Activated CD4-positive, CD25-positive, alpha-beta regulatory T cell treated with anti-CD3 and anti-CD28 coated beads, Interleukin-2, amount 50 U/mL, for 24 hours (primary cell): ENCODE data around the gene PCGF3.

Source experiments
- ATAC-seq, 2 donors: fragments of 150-1000 bp; cut with Tn5 transposase; one replicate each; pipeline ENCODE4 v1.10.0; 2021; ENCODE audit warnings: mild to moderate bottlenecking in 1 of 2, moderate library complexity in 1 of 2

The PCGF3 gene

DNA sequence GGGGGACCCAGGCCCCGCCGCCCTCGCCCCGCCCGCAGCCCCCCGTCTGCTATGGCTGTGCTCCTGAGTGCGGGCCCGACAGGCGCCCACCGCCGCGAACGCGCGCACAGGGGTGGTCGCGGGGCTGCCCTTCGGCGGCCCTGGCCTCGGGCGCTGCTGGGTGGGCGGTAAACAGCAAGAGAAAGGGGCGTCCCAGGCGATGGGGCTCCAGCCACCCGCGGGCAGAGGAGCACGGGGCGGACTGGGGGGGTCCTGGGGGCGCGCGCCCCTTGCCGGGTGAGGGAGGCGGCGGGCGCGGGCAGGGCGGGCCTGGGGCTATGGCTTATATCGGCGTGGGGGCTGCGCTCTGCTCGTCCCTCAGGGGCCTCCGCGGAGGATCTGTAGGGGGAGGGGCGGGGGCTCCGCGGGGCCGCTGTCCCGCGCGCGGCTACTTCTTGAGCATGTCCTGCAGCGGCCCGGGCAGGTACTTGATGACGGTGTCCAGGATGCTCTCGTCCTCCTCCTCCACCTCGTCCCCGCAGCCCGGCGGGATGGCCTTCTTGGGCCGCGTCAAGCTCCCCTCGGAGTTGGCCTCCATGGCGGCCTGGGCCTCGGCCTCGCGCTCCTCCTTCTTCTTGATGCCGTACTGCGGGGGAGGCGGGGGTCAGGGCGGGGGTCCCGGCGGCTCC is 80.6 kb downstream of the PCGF3 start:
- no peak for ATAC-seq

GRCh38 chr4:786861-787300 is 81.2 kb downstream of the PCGF3 start:
- ATAC-seq, result no peak

GRCh38 chr4:787561-787981 is 81.9 kb downstream of the PCGF3 start:
- ATAC-seq, result no peak

GRCh38 chr4:788006-788635 is 82.5 kb downstream of the PCGF3 start:
- ATAC-seq, result no peak

- no peak for ATAC-seq
Observed at GRCh38 chr4:788636-789297, 83.1 kb downstream of the PCGF3 start.

DNA sequence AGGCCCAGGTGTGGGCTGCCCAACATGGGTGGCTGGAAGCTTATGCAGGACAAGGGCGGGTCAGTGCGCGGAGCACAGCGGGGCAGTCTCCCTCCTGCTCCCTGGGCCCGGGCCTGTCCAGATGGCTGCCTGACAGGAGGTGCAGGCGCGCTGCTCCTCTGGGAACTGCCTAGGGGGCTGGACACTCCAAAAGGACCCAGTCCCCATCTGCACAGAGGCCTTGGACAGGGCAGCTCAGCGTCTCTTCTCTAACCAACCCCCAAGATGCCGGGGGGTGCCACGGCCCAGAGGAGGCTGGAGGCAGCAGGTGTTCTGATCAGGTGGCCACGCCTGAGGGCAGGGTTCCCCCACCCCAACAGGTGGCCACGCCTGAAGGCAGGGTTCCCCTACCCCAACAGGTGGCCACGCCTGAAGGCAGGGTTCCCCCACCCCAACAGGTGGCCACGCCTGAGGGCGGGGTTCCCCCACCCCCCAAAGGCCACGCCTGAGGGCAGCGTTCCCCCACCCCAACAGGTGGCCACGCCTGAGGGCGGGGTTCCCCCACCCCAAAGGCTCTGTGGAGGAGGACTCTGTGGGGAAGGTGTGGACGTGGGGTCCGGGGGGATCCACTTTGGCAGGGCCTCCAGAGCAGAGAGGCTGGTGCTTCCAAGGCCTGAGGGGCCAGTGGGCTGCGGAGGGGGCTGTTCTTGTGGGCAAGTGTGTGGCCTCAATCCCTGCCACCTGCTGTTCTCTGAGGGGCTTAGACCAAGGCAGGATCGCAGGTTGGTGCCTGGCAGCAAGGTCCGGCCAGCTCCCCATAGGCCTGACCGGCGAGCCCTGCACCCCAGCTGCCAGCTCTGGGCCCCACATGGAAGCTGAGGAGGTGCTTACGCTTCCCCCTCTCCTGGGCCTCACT is 84.2 kb downstream of the PCGF3 start:
- ATAC-seq, result no peak

GRCh38 chr4:790466-790820 is 84.8 kb downstream of the PCGF3 start:
- ATAC-seq, result no peak

DNA sequence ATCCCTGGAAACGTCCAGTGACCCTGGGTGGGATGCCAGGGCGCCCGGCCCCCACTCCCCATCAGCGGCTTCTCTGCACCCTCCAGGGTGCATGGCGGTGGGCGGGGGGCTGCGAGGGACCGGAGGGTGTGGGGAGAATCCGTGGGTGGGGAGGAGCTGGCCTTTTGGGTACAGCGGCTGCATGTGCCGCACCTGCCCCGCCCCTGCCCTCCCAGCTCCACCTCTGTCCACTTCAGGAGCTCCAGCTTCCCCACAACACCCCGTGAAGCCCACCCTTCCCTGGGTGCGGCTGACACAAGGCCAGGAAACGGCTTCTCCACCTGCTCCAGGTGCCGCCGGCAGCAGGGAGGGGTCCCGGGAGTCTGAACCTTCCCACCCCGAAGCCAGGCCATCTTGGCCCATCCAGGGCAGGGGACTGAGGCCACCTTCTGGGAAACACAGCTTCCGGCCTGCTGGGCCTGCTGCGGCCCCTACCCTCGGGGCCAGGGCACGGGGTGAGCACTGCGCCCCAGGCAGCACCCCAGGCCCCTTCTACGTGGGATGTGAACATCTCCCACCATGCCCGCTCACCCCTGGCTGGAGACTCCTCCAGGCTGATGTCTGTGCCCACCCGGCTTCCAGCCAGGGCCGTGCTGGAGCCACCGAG is 85.7 kb downstream of the PCGF3 start:
- ATAC-seq, result no peak

- ATAC-seq, result peak; percentile 37 to 57
Observed at GRCh38 chr4:791898-792625, 86.4 kb downstream of the PCGF3 start.

DNA sequence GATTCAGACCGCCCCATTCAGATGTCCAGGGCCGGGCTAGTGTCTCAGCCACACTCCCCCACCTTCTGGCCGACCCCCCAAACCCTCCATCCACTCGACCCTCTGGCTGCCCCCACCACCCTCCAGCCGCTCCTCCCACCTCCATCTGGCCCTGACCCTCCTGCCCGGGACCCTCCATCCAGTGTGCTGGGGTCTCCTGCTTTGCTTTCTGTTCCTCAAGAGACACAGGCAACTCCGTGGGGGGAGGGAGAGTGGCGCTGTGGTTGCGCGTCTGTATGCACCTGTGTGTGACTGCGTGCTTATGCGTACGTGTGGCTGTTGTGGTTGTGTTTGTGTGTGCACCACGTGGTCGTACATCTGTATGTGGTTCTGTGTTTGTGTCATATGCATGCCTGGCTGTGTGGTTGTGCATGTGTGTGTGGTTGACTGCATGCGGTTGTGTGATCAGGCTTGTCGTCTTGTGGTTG is 87.0 kb downstream of the PCGF3 start:
- ATAC-seq, result peak; percentile 60 to 66

DNA sequence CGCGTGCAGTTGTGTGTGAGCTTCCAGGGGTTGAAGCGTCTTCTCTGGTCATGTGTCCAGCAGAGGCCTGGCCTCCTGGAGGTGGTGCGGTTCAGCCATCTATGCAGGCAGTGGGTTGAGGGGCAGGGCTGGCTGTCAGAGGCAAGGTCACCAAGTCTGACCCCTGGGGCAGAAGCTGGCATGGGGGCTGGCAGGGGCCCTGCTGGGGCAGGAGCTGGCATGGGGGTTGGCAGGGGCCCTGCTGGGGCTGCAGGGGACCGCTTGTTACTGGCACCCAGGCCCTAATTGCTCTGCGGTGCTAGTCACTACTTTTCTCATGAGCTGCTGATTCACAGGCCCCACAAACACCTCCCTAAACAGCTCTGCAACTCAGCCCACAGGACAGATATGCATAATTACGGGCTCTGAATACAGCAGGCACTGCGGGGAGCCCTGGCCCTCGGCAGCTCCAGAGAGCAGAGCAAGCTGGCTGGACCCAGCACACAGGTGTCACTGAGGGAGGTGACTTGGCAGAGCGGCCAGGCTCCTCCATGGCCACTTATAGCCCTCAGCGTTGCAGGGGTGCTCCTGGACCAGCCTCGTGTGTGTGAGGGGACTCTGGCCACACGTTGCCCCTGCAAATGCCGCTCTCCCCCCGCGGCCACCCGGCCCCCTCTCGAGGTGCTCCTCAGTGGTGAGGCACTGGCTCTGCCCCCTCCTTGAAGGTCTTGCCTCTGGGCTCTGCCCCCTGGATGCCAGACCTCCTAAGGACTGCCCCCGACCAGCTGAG is 87.6 kb downstream of the PCGF3 start:
- peak; percentile 33 to 39 for ATAC-seq

GRCh38 chr4:793941-794621 is 88.4 kb downstream of the PCGF3 start:
- no peak for ATAC-seq

DNA sequence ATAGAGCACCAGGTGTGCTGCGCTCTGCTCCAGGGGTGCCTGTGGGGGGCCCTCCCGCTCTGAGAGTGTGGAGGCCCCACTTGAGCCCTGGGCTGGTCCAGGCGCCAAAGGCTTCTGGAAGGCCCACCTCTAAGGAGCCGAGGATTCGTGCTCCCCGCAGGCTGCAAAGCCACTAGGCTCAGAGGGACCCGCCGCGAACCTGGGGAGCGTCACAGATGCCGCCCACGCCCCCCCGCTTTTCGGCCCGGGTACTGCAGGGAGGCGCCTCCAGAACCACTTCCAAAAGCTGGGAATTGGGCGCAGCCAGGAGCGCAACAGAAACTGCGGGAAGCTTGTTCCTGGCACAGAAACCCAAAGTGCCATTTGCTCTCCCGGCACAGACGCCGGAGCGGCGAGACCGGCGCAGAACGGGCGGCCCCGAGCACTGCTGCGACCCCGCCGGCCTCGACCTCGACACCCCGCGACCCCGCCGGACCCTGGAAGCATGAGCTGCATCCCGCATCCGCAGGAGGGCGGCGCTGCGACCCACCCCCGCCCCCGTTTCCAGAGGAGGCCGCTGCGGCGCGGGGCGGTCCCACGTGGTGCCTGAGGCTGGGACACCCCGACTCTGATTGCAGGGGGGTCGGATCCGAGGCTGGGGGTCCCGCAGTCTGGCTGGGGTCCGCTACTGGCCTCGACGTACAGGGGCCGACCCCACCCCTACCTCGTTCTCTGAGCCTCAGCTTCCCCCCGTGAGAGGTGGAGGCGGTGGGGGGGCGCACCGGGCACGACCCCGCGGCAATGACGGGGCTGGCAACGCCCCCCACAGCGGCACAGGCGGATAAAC is 89.5 kb downstream of the PCGF3 start:
- no peak for ATAC-seq

DNA sequence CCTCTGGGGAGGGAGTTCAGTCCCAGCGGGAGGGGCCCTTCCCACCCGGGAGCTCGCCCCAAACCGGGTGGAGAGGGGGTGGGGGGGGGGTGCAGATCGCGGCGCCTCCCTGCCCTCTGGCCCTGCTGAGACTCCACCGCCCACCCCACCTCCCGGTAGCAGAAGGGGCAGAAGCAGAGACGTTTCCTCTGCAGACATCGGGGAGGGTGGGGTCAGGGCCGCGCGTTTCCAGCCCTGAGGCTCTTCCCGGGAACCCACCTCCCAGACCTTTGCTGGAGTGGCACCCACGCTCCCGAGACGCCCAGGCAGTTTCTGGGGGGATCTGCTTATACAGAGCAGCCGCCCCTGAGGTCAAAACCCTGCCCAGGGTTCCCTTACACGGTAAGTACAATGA is 90.1 kb downstream of the PCGF3 start:
- no peak for ATAC-seq

DNA sequence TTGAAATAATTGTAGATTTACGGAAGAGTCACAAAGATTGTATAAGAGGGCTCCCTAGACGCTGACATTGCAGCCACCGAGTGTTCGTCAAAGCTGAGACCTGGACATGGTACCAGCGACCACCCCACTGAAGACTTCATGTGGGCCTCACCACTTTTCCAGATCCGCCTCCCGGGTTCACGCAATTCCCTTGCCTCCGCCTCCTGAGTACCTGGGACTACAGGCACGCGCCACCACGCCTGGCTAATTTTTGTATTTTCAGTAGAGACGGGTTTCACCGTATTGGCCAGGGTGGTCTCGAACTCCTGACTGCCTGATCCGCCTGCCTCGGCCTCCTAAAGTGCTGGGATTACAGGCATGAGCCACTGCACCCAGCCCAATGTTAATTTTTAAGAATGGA is 90.6 kb downstream of the PCGF3 start:
- ATAC-seq, result no peak

DNA sequence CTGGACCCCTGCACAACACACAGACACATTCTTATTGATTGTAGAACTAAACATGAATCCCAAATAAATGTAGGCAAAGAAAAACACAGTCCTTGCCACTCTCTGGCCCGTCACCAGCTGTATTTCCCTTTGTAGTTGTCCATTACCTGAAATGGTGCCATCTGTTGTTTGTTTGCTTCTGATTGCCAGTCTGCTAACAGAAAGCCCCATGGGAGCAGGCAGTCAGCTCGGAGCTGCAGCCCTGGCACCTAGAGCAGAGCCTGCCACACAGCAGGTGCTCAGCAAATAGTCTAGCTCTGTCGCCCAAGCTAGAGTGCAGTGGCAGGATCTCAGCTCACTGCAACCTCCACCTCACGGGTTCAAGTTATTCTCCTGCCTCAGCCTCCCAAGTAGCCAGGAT is 91.4 kb downstream of the PCGF3 start:
- no peak for ATAC-seq

DNA sequence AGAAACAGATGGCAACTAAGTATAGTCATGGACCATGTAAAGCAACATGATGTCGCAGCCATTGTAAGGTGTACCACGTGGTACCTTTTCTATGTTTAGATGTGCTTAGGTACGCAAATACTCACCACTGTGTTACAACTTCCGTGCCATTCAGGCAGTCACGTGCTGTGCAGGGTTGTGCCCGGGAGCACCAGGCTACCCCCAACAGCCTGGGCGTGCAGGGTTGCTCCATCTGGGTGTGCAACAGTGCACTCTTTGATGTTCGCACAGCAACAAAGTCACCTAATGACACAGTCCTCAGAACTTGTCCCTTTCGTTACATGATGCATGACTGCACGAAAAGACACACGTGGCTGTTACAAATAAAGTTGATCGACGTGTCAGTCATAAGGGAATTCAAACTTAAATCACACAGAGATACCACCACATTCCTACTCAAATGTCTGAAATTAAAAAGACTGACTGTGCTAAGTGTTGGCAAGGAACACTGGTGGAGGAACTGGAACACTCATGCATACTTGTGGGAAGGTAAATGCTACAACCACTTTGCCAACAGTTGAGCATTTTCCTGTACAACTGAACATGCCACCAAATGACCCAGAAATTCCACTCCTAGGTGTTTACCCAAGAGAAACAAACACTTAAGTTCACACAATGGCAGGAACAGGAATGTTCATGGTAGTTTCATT is 95.9 kb downstream of the PCGF3 start:
- ATAC-seq, result no peak

DNA sequence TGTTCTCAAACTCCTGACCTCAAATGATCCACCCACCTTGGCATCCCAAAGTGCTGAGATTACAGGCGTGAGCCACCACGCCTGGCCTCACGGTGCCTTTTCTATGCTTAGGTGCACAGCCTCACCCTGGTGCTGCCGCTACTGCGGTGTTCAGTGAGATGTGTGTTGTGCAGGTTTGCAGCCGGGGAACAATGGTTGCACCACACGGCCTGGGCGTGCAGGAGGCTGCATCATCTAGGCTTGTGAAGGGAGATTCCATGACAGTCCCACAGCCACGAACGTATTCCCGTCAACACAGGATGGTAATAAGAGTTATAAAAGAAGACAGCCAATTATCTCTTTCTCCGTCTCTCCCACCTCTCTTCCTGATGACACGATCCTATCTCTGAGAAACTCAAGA is 98.3 kb downstream of the PCGF3 start:
- no peak for ATAC-seq

DNA sequence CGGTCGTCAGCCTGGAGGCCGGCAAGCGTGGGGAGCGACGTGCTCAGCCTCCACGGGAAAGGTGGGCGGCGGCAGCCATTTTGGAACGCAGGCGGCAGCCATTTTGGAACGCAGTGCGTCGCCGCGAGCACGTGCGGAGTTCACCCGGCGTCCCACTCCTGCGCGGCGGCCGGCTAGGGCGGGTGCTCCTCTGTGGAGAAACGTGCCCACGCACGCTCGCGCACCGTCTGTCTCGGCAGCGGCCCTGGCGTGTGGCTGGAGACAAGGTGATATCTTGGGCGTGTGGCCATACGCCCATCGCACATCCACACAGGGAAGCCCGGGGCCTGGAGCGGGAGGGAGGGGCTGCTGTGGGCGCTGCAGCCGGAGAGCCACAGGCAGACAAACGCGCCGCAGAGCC is 99.2 kb downstream of the PCGF3 start:
- no peak for ATAC-seq
